Measurements from ENCODE around the gene TIGAR. TPM values are rescaled to one million over a fixed set of nuclear protein-coding genes. Genes with fewer than 3 reads are reported as not detected.

Gene TIGAR
- total RNA-seq, 1 donor from 2014 or later = 21.0 TPM

DNA sequence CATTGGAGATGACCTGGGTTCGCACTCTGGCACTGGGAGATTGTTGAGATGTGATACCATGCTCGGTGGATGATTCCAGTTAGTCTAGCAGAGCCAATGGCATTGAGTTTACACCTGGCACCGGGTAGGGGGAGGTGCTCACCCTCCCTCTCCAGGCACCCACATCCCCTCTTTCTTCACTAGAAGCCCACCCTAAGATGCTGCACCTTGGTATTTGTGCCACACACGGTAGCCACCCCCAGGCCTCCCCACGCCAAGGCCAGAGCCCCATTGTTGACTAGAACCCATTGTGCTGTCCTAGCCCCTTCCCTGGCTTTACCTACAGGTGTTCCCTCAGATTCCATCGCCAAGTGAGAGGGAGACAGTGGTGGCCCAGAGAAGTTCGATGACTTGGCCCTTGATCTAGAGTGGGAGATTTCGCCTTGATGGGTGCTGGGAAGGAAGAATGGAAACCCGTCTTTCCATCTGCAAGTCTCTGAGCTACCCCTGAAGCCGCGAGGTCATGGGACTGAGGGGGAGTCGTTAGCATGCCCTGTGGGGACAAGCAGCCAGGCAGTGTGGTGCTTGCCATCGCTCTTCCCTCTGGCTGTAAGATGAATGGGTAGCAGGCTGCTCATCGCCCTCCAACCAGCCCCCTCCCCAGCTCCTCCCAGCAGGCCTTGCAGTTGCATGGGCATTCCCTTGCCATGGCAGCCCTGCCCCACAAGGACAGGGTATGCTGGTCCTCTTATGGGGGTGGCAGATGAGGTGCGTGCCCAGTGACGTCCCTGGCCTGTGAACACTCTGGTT lies 38.7 kb upstream of the TIGAR start:
- peaks cover 32% of the 10 kb centered on the region for H3K36me3 Mint-ChIP-seq
- H3K4me3 Mint-ChIP-seq = no peak overlapping the region
- peaks cover 52% of the 10 kb centered on the region for H3K4me1 Mint-ChIP-seq
- H3K27ac Mint-ChIP-seq = no peak overlapping the region
- DNase-seq (ENCODE audit: low spot score in 2 of 2, unreplicated experiment in 2 of 2) = no peak
- no peaks in the 10 kb centered on the region for H3K9me3 Mint-ChIP-seq
- no peaks in the 10 kb centered on the region for H3K27me3 Mint-ChIP-seq (ENCODE audit: low read depth)
- no peak for TF ChIP-seq CTCF (IDR thresholded peaks at IDR 0.05; ENCODE audit: unreplicated experiment)

DNA sequence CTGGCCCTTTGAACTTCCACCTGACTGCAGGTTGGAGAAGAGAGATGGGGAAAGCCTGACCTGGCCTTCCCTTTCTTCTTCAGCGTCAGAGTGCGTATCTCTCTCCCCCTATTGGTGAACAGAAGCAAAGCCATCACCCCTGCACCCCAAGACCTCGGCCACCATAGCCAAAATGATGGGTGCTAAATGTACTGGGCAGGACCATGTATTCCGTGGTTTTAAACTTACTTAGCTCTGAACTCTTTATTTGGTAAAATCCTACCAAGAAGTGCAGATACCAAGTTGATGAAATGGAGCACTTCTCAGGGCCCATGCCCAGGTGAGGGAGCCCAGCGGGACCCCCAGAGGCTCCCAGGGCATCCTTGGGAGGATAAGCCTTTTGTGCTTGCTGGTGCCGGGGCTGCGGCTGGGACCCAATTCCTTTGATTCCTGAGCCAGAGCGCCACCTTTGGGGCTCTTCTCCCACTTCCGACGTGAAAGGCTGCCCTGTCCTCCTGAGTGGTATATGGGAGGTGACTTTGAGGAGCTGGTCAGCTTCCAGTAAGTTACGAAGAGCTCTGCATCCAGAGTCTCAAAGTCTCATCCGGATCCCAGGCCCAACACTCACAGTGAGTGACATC lies 38.0 kb upstream of the TIGAR start:
- H3K4me1 Mint-ChIP-seq = peaks cover 45% of the 10 kb centered on the region
- H3K9me3 Mint-ChIP-seq = no peaks in the 10 kb centered on the region
- no peak overlapping the region for H3K4me3 Mint-ChIP-seq
- peaks cover 34% of the 10 kb centered on the region for H3K36me3 Mint-ChIP-seq
- no peaks in the 10 kb centered on the region for H3K27me3 Mint-ChIP-seq (ENCODE audit: low read depth)
- TF ChIP-seq CTCF (IDR thresholded peaks at IDR 0.05; ENCODE audit: unreplicated experiment) = no peak
- DNase-seq (ENCODE audit: low spot score in 2 of 2, unreplicated experiment in 2 of 2) = no peak
- no peak overlapping the region for H3K27ac Mint-ChIP-seq

- no peaks in the 10 kb centered on the region for H3K27me3 Mint-ChIP-seq (ENCODE audit: low read depth)
- H3K9me3 Mint-ChIP-seq = no peaks in the 10 kb centered on the region
- peaks cover 40% of the 10 kb centered on the region for H3K36me3 Mint-ChIP-seq
- TF ChIP-seq CTCF (IDR thresholded peaks at IDR 0.05; ENCODE audit: unreplicated experiment) = no peak
- peaks cover 38% of the 10 kb centered on the region for H3K4me1 Mint-ChIP-seq
- peak overlapping the region; percentile 39 for H3K27ac Mint-ChIP-seq
- DNase-seq (ENCODE audit: low spot score in 2 of 2, unreplicated experiment in 2 of 2) = no peak
- no peak overlapping the region for H3K4me3 Mint-ChIP-seq
Observed at GRCh38 chr12:4283512-4284255, 37.3 kb upstream of the TIGAR start.

DNA sequence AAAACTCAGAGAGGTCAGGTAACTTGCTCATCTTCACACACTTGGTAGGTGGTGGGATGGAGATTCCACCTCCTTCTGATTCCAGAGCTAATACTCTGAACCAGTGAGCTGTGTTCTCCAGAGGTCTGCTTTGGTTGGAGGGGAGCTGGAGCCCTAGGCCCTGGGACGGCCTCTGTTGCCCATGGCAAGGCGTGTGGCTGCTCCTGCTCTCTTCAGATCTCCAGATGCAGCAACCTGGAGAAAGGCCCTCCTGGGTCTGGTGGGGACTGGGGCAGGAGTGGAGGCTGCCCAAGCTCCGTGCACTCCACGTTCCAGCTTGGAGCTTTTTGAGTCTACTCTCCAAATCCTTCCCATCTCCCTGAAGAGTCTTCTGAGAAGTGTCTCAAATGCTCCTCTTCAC lies 36.7 kb upstream of the TIGAR start:
- no peak for TF ChIP-seq CTCF (IDR thresholded peaks at IDR 0.05; ENCODE audit: unreplicated experiment)
- Mint-ChIP-seq H3K9me3 (no peaks in the 10 kb centered on the region), H3K4me3 (no peak overlapping the region), H3K4me1 (peaks cover 32% of the 10 kb centered on the region), H3K36me3 (peaks cover 43% of the 10 kb centered on the region), H3K27ac (no peak overlapping the region), H3K27me3 (ENCODE audit: low read depth) (no peaks in the 10 kb centered on the region)
- no peak for DNase-seq (ENCODE audit: low spot score in 2 of 2, unreplicated experiment in 2 of 2)

GRCh38 chr12:4285070-4285469 lies 35.9 kb upstream of the TIGAR start:
- Mint-ChIP-seq H3K36me3 (peaks cover 46% of the 10 kb centered on the region), H3K9me3 (no peaks in the 10 kb centered on the region), H3K27ac (no peak overlapping the region), H3K4me1 (peaks cover 24% of the 10 kb centered on the region), H3K27me3 (ENCODE audit: low read depth) (no peaks in the 10 kb centered on the region), H3K4me3 (no peak overlapping the region)
- DNase-seq (ENCODE audit: low spot score in 2 of 2, unreplicated experiment in 2 of 2) = no peak
- no peak for TF ChIP-seq CTCF (IDR thresholded peaks at IDR 0.05; ENCODE audit: unreplicated experiment)

All from mesothelial cell of epicardium (in vitro differentiated cells).